ENCODE data around the gene ENPP3.

ENPP3 gene

GRCh38 chr6:131592935-131593334 is 44.2 kb upstream of the ENPP3 start:
- TF ChIP-seq EZH2phosphoT487 (IDR thresholded peaks at IDR 0.05; ENCODE audit: borderline replicate concordance, low read length) = no peak
- TF ChIP-seq CTCF (IDR thresholded peaks at IDR 0.05; ENCODE audit: low read depth, low read length, poor library complexity, severe bottlenecking) = no peak
- no peaks in the 10 kb centered on the region for H3K9me2 ChIP-seq (replicated peaks; ENCODE audit: control insufficient read depth, low read length)
- H3K4me1 ChIP-seq (ENCODE audit: control insufficient read depth, low read length) = no peaks in the 10 kb centered on the region
- H3K4me2 ChIP-seq (ENCODE audit: low read length) = no peak overlapping the region
- H3K79me2 ChIP-seq (ENCODE audit: control insufficient read depth, low read length) = no peaks in the 10 kb centered on the region
- H4K20me1 ChIP-seq (ENCODE audit: control insufficient read depth, insufficient read depth, low read depth, low read length) = no peaks in the 10 kb centered on the region
- no peak overlapping the region for H3K4me3 ChIP-seq (ENCODE audit: low read length)
- no peaks in the 10 kb centered on the region for H3K9me3 ChIP-seq (ENCODE audit: control insufficient read depth, insufficient read depth, low read length)
- H3K27ac ChIP-seq (ENCODE audit: low read depth, low read length) = no peak overlapping the region
- H3K36me3 ChIP-seq (ENCODE audit: control insufficient read depth, low read length) = peaks cover 84% of the 10 kb centered on the region
- H3K27me3 ChIP-seq (ENCODE audit: control insufficient read depth, low read length) = no peaks in the 10 kb centered on the region
- peaks cover 4% of the 10 kb centered on the region; the same call in 1 of the 2 replicates for H3F3A ChIP-seq (ENCODE audit: control insufficient read depth, insufficient read depth)

DNA sequence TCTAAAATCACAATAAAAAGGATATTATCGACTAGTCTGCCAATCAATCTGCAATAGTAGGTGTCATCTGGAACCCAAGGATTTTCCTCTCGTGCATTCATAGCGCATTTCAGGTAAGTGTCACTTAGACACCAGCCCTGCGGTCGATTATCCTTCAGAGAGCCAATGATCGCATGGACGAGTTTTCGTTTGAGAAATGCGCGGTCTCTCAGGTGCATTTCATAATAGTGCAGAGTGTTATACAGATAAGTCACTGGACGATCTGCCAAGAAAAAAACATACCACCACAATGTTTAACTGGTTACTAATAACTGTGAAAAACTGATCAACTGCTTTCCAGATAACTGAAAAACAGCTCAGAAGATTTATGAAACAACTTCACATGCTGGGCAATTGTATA is 43.0 kb upstream of the ENPP3 start:
- Histone ChIP-seq H3K4me3 (ENCODE audit: low read length) (no peak overlapping the region), H3K79me2 (ENCODE audit: control insufficient read depth, low read length) (no peaks in the 10 kb centered on the region), H3K36me3 (ENCODE audit: control insufficient read depth, low read length) (peaks cover 84% of the 10 kb centered on the region), H3K27me3 (ENCODE audit: control insufficient read depth, low read length) (no peaks in the 10 kb centered on the region), H4K20me1 (ENCODE audit: control insufficient read depth, insufficient read depth, low read depth, low read length) (no peaks in the 10 kb centered on the region), H3K4me2 (ENCODE audit: low read length) (no peak overlapping the region), H3K9me2 (replicated peaks; ENCODE audit: control insufficient read depth, low read length) (no peaks in the 10 kb centered on the region), H3K9me3 (ENCODE audit: control insufficient read depth, insufficient read depth, low read length) (no peaks in the 10 kb centered on the region), H3K27ac (ENCODE audit: low read depth, low read length) (no peak overlapping the region), H3K4me1 (ENCODE audit: control insufficient read depth, low read length) (no peaks in the 10 kb centered on the region), H3F3A (ENCODE audit: control insufficient read depth, insufficient read depth) (no peaks in the 10 kb centered on the region)
- TF ChIP-seq CTCF (IDR thresholded peaks at IDR 0.05; ENCODE audit: low read depth, low read length, poor library complexity, severe bottlenecking) (no peak), EZH2phosphoT487 (IDR thresholded peaks at IDR 0.05; ENCODE audit: borderline replicate concordance, low read length) (no peak)

GRCh38 chr6:131597446-131597845 is 39.7 kb upstream of the ENPP3 start:
- H3K9me2 ChIP-seq (replicated peaks; ENCODE audit: control insufficient read depth, low read length) = no peaks in the 10 kb centered on the region
- no peak overlapping the region for H3K4me3 ChIP-seq (ENCODE audit: low read length)
- no peak overlapping the region for H3K27ac ChIP-seq (ENCODE audit: low read depth, low read length)
- H3K27me3 ChIP-seq (ENCODE audit: control insufficient read depth, low read length) = no peaks in the 10 kb centered on the region
- no peaks in the 10 kb centered on the region for H3K9me3 ChIP-seq (ENCODE audit: control insufficient read depth, insufficient read depth, low read length)
- no peak overlapping the region for H3K4me2 ChIP-seq (ENCODE audit: low read length)
- TF ChIP-seq CTCF (IDR thresholded peaks at IDR 0.05; ENCODE audit: low read depth, low read length, poor library complexity, severe bottlenecking) (no peak), EZH2phosphoT487 (IDR thresholded peaks at IDR 0.05; ENCODE audit: borderline replicate concordance, low read length) (no peak)
- H3F3A ChIP-seq (ENCODE audit: control insufficient read depth, insufficient read depth) = no peaks in the 10 kb centered on the region
- H3K36me3 ChIP-seq (ENCODE audit: control insufficient read depth, low read length) = peaks cover 89% of the 10 kb centered on the region
- H3K79me2 ChIP-seq (ENCODE audit: control insufficient read depth, low read length) = no peaks in the 10 kb centered on the region
- no peaks in the 10 kb centered on the region for H3K4me1 ChIP-seq (ENCODE audit: control insufficient read depth, low read length)
- no peaks in the 10 kb centered on the region for H4K20me1 ChIP-seq (ENCODE audit: control insufficient read depth, insufficient read depth, low read depth, low read length)

DNA sequence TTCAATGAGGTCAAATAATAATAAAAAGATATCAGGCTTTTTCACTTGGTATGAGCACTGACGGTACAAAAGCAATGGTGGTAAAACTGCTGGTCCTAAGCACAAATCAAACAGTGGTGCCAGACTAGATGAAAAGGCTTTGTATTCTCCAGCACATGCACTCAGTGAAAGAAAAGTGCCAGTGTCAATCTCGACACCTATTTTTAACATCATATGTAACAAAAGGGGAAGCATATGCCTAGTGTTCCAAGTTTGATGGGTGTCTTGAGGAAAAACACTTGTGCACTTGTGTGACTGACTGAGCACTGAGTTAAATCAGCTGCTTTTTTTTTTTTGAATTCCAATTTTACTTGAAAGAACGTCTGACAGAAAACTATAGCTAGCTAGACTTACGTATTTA is 36.4 kb upstream of the ENPP3 start:
- Histone ChIP-seq H3K9me3 (ENCODE audit: control insufficient read depth, insufficient read depth, low read length) (no peaks in the 10 kb centered on the region), H3K27ac (ENCODE audit: low read depth, low read length) (no peak overlapping the region), H4K20me1 (ENCODE audit: control insufficient read depth, insufficient read depth, low read depth, low read length) (no peaks in the 10 kb centered on the region), H3K27me3 (ENCODE audit: control insufficient read depth, low read length) (no peaks in the 10 kb centered on the region), H3K4me2 (ENCODE audit: low read length) (no peak overlapping the region), H3K4me1 (ENCODE audit: control insufficient read depth, low read length) (no peaks in the 10 kb centered on the region), H3K36me3 (ENCODE audit: control insufficient read depth, low read length) (peaks cover 89% of the 10 kb centered on the region), H3K4me3 (ENCODE audit: low read length) (no peak overlapping the region), H3K9me2 (replicated peaks; ENCODE audit: control insufficient read depth, low read length) (no peaks in the 10 kb centered on the region), H3K79me2 (ENCODE audit: control insufficient read depth, low read length) (no peaks in the 10 kb centered on the region), H3F3A (ENCODE audit: control insufficient read depth, insufficient read depth) (no peaks in the 10 kb centered on the region)
- no peak for TF ChIP-seq CTCF (IDR thresholded peaks at IDR 0.05; ENCODE audit: low read depth, low read length, poor library complexity, severe bottlenecking)
- TF ChIP-seq EZH2phosphoT487 (IDR thresholded peaks at IDR 0.05; ENCODE audit: borderline replicate concordance, low read length) = no peak
